WTC11 (cell line): ENCODE data around the gene TSPAN4. TPM values are rescaled to one million over a fixed set of nuclear protein-coding genes. Genes with fewer than 3 reads are reported as not detected.
A peak's percentile ranks its signal among the peaks of the same experiment; 100 is the strongest.

Source experiments
- CREB1 ChIP-seq: sonication (generic); formaldehyde crosslinking; IDR thresholded peaks from 2 replicates; pipeline ENCODE4 v1.8.0; 2023; ENCODE audit warnings: mild to moderate bottlenecking, missing genetic modification reagents
- FOXP1 ChIP-seq: sonication (generic); formaldehyde crosslinking; IDR thresholded peaks from 2 replicates; pipeline ENCODE4 v1.8.0; 2022; ENCODE audit warnings: missing genetic modification reagents, mild to moderate bottlenecking, moderate library complexity, borderline replicate concordance
- HMGA2 ChIP-seq: fragments of 250-450 bp; sonication (Bioruptor Pico); IDR thresholded peaks from 2 replicates; pipeline ENCODE4 v1.4.0; 2021; ENCODE audit warnings: mild to moderate bottlenecking, moderate library complexity
- JAZF1 ChIP-seq: fragments of 250-450 bp; sonication (Bioruptor Pico); IDR thresholded peaks from 2 replicates; pipeline ENCODE4 v1.9.0; 2021; ENCODE audit warnings: moderate library complexity, mild to moderate bottlenecking, inconsistent platforms
- MXD4 ChIP-seq: fragments of 250-450 bp; sonication (Bioruptor Pico); IDR thresholded peaks from 2 replicates; pipeline ENCODE4 v1.8.0; 2021; ENCODE audit warnings: mild to moderate bottlenecking, moderate library complexity, borderline replicate concordance
- MYBL2 ChIP-seq: sonication (generic); formaldehyde crosslinking; IDR thresholded peaks from 2 replicates; pipeline ENCODE4 v1.8.1; 2023; ENCODE audit warnings: mild to moderate bottlenecking, moderate library complexity, missing genetic modification reagents
- NFATC4 ChIP-seq: fragments of 250-450 bp; sonication (Bioruptor Pico); IDR thresholded peaks from 2 replicates; pipeline ENCODE4 v1.9.0; 2021; ENCODE audit warnings: mild to moderate bottlenecking
- PRRX2 ChIP-seq: fragments of 250-450 bp; sonication (Bioruptor Pico); IDR thresholded peaks from 2 replicates; pipeline ENCODE4 v1.8.0; 2021; ENCODE audit warnings: mild to moderate bottlenecking
- RELA ChIP-seq: sonication (generic); formaldehyde crosslinking; IDR thresholded peaks from 2 replicates; pipeline ENCODE4 v1.8.1; 2022; ENCODE audit warnings: missing genetic modification reagents, mild to moderate bottlenecking, borderline replicate concordance
- RORB ChIP-seq: fragments of 250-450 bp; sonication (Bioruptor Pico); IDR thresholded peaks from 2 replicates; pipeline ENCODE4 v1.9.0; 2021; ENCODE audit warnings: mild to moderate bottlenecking
- ZNF121 ChIP-seq: sonication (generic); formaldehyde crosslinking; IDR thresholded peaks from 2 replicates; pipeline ENCODE4 v1.8.0; 2023; ENCODE audit warnings: missing genetic modification reagents
- ZNF138 ChIP-seq: sonication (generic); formaldehyde crosslinking; conservative IDR thresholded peaks from 2 replicates; pipeline ENCODE4 v1.8.1; 2022; ENCODE audit warnings: mild to moderate bottlenecking, moderate library complexity, missing genetic modification reagents
- ZNF232 ChIP-seq: sonication (generic); formaldehyde crosslinking; IDR thresholded peaks from 2 replicates; pipeline ENCODE4 v1.8.0; 2022; ENCODE audit warnings: mild to moderate bottlenecking, missing genetic modification reagents
- ZNF423 ChIP-seq: fragments of 250-450 bp; sonication (Bioruptor Pico); IDR thresholded peaks from 2 replicates; pipeline ENCODE4 v2.1.2; 2022; ENCODE audit warnings: mild to moderate bottlenecking, moderate library complexity
- total RNA-seq: library from RNA; stranded (reverse); gene quantifications from 3 replicates; pipeline ENCODE4 v1.2.3, GENCODE V29; 2021
- TF ChIP-seq, protein P1 (sequence below): sonication (generic); formaldehyde crosslinking; IDR thresholded peaks from 2 replicates; pipeline ENCODE4 v1.8.0; 2022; ENCODE audit warnings: mild to moderate bottlenecking, missing genetic modification reagents
- TF ChIP-seq, protein P2 (sequence below): sonication (generic); formaldehyde crosslinking; IDR thresholded peaks from 2 replicates; pipeline ENCODE4 v1.8.1; 2023; ENCODE audit warnings: mild to moderate bottlenecking, missing genetic modification reagents, borderline replicate concordance
- TF ChIP-seq, protein P3 (sequence below): sonication (generic); formaldehyde crosslinking; IDR thresholded peaks from 2 replicates; pipeline ENCODE4 v1.8.0; 2022; ENCODE audit warnings: mild to moderate bottlenecking, missing genetic modification reagents
- TF ChIP-seq, protein P4 (sequence below): fragments of 250-450 bp; sonication (Bioruptor Pico); IDR thresholded peaks from 2 replicates; pipeline ENCODE4 v1.9.0; 2021; ENCODE audit warnings: moderate library complexity, mild to moderate bottlenecking, inconsistent platforms, borderline replicate concordance
- TF ChIP-seq, protein P5 (sequence below): fragments of 250-450 bp; sonication (Bioruptor Pico); IDR thresholded peaks from 2 replicates; pipeline ENCODE4 v2.1.2; 2022; ENCODE audit warnings: mild to moderate bottlenecking, moderate library complexity
- TF ChIP-seq, protein P6 (sequence below): fragments of 250-450 bp; sonication (Bioruptor Pico); IDR thresholded peaks from 2 replicates; pipeline ENCODE4 v1.9.0; 2021; ENCODE audit warnings: mild to moderate bottlenecking
- TF ChIP-seq, protein P7 (sequence below): sonication (generic); formaldehyde crosslinking; IDR thresholded peaks from 2 replicates; pipeline ENCODE4 v1.8.1; 2023; ENCODE audit warnings: mild to moderate bottlenecking, missing genetic modification reagents
- TF ChIP-seq, protein P8 (sequence below): sonication (generic); formaldehyde crosslinking; IDR thresholded peaks from 2 replicates; pipeline ENCODE4 v1.8.0; 2023; ENCODE audit warnings: missing genetic modification reagents, mild to moderate bottlenecking, borderline replicate concordance

TSPAN4 gene
- total RNA-seq, 1 experiment from 2014 or later: 94.3 TPM

DNA sequence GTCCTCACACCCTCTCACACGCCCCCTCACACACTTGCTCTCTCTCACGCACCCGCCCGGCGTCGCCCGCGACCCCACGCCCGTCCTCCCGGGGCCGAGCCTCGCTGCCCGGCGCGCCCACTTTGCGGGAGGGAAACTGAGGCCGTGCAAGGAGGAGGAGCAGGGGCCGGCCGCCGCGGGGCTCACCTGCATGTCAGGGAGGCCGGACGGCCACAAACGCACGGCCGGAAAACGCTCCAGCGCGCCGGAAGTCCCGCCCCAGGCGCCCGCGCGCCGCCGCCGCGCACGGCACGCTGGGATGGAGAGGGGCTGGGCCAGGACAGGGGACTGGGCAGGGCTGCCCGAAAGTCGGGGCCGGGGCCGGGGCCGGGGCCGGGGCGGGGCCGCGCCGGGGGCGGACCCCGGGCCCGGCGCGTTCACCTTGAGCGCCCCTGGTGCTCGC lies 68.0 kb downstream of the TSPAN4 start, which contains the start of gene CHID1 (continued):
- TF ChIP-seq, protein P1, sequence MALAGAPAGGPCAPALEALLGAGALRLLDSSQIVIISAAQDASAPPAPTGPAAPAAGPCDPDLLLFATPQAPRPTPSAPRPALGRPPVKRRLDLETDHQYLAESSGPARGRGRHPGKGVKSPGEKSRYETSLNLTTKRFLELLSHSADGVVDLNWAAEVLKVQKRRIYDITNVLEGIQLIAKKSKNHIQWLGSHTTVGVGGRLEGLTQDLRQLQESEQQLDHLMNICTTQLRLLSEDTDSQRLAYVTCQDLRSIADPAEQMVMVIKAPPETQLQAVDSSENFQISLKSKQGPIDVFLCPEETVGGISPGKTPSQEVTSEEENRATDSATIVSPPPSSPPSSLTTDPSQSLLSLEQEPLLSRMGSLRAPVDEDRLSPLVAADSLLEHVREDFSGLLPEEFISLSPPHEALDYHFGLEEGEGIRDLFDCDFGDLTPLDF: no peak
- TF ChIP-seq, protein P2, sequence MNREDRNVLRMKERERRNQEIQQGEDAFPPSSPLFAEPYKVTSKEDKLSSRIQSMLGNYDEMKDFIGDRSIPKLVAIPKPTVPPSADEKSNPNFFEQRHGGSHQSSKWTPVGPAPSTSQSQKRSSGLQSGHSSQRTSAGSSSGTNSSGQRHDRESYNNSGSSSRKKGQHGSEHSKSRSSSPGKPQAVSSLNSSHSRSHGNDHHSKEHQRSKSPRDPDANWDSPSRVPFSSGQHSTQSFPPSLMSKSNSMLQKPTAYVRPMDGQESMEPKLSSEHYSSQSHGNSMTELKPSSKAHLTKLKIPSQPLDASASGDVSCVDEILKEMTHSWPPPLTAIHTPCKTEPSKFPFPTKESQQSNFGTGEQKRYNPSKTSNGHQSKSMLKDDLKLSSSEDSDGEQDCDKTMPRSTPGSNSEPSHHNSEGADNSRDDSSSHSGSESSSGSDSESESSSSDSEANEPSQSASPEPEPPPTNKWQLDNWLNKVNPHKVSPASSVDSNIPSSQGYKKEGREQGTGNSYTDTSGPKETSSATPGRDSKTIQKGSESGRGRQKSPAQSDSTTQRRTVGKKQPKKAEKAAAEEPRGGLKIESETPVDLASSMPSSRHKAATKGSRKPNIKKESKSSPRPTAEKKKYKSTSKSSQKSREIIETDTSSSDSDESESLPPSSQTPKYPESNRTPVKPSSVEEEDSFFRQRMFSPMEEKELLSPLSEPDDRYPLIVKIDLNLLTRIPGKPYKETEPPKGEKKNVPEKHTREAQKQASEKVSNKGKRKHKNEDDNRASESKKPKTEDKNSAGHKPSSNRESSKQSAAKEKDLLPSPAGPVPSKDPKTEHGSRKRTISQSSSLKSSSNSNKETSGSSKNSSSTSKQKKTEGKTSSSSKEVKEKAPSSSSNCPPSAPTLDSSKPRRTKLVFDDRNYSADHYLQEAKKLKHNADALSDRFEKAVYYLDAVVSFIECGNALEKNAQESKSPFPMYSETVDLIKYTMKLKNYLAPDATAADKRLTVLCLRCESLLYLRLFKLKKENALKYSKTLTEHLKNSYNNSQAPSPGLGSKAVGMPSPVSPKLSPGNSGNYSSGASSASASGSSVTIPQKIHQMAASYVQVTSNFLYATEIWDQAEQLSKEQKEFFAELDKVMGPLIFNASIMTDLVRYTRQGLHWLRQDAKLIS (CRISPR knock-in tag): no peak
- TF ChIP-seq ZNF423 (CRISPR knock-in tag) (no peak), CREB1 (CRISPR knock-in tag) (no peak), MYBL2 (CRISPR knock-in tag) (no peak), MXD4 (no peak), RELA (CRISPR knock-in tag) (no peak), ZNF232 (CRISPR knock-in tag) (no peak), HMGA2 (CRISPR knock-in tag) (no peak), ZNF138 (CRISPR knock-in tag) (no peak), ZNF121 (CRISPR knock-in tag) (0 out of 2 replicates have a peak, but pooled peaks have one; percentile 30), PRRX2 (CRISPR knock-in tag) (no peak), JAZF1 (CRISPR knock-in tag) (no peak), NFATC4 (CRISPR knock-in tag) (no peak), RORB (CRISPR knock-in tag) (no peak), FOXP1 (peak; percentile 62; the same call in 1 of the 2 replicates)
- TF ChIP-seq, protein P3, sequence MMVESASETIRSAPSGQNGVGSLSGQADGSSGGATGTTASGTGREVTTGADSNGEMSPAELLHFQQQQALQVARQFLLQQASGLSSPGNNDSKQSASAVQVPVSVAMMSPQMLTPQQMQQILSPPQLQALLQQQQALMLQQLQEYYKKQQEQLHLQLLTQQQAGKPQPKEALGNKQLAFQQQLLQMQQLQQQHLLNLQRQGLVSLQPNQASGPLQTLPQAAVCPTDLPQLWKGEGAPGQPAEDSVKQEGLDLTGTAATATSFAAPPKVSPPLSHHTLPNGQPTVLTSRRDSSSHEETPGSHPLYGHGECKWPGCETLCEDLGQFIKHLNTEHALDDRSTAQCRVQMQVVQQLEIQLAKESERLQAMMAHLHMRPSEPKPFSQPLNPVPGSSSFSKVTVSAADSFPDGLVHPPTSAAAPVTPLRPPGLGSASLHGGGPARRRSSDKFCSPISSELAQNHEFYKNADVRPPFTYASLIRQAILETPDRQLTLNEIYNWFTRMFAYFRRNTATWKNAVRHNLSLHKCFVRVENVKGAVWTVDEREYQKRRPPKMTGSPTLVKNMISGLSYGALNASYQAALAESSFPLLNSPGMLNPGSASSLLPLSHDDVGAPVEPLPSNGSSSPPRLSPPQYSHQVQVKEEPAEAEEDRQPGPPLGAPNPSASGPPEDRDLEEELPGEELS: peak; percentile 65; the same call in 1 of the 2 replicates
- TF ChIP-seq, protein P4, sequence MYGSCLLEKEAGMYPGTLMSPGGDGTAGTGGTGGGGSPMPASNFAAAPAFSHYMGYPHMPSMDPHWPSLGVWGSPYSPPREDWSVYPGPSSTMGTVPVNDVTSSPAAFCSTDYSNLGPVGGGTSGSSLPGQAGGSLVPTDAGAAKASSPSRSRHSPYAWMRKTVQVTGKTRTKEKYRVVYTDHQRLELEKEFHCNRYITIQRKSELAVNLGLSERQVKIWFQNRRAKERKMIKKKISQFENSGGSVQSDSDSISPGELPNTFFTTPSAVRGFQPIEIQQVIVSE (CRISPR knock-in tag): no peak
- TF ChIP-seq, protein P5, sequence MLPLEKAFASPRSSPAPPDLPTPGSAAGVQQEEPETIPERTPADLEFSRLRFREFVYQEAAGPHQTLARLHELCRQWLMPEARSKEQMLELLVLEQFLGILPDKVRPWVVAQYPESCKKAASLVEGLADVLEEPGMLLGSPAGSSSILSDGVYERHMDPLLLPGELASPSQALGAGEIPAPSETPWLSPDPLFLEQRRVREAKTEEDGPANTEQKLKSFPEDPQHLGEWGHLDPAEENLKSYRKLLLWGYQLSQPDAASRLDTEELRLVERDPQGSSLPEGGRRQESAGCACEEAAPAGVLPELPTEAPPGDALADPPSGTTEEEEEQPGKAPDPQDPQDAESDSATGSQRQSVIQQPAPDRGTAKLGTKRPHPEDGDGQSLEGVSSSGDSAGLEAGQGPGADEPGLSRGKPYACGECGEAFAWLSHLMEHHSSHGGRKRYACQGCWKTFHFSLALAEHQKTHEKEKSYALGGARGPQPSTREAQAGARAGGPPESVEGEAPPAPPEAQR (CRISPR knock-in tag): no peak
- TF ChIP-seq, protein P6, sequence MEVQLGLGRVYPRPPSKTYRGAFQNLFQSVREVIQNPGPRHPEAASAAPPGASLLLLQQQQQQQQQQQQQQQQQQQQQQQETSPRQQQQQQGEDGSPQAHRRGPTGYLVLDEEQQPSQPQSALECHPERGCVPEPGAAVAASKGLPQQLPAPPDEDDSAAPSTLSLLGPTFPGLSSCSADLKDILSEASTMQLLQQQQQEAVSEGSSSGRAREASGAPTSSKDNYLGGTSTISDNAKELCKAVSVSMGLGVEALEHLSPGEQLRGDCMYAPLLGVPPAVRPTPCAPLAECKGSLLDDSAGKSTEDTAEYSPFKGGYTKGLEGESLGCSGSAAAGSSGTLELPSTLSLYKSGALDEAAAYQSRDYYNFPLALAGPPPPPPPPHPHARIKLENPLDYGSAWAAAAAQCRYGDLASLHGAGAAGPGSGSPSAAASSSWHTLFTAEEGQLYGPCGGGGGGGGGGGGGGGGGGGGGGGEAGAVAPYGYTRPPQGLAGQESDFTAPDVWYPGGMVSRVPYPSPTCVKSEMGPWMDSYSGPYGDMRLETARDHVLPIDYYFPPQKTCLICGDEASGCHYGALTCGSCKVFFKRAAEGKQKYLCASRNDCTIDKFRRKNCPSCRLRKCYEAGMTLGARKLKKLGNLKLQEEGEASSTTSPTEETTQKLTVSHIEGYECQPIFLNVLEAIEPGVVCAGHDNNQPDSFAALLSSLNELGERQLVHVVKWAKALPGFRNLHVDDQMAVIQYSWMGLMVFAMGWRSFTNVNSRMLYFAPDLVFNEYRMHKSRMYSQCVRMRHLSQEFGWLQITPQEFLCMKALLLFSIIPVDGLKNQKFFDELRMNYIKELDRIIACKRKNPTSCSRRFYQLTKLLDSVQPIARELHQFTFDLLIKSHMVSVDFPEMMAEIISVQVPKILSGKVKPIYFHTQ (CRISPR knock-in tag): no peak
- TF ChIP-seq, protein P7, sequence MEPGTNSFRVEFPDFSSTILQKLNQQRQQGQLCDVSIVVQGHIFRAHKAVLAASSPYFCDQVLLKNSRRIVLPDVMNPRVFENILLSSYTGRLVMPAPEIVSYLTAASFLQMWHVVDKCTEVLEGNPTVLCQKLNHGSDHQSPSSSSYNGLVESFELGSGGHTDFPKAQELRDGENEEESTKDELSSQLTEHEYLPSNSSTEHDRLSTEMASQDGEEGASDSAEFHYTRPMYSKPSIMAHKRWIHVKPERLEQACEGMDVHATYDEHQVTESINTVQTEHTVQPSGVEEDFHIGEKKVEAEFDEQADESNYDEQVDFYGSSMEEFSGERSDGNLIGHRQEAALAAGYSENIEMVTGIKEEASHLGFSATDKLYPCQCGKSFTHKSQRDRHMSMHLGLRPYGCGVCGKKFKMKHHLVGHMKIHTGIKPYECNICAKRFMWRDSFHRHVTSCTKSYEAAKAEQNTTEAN (CRISPR knock-in tag): no peak
- TF ChIP-seq, protein P8, sequence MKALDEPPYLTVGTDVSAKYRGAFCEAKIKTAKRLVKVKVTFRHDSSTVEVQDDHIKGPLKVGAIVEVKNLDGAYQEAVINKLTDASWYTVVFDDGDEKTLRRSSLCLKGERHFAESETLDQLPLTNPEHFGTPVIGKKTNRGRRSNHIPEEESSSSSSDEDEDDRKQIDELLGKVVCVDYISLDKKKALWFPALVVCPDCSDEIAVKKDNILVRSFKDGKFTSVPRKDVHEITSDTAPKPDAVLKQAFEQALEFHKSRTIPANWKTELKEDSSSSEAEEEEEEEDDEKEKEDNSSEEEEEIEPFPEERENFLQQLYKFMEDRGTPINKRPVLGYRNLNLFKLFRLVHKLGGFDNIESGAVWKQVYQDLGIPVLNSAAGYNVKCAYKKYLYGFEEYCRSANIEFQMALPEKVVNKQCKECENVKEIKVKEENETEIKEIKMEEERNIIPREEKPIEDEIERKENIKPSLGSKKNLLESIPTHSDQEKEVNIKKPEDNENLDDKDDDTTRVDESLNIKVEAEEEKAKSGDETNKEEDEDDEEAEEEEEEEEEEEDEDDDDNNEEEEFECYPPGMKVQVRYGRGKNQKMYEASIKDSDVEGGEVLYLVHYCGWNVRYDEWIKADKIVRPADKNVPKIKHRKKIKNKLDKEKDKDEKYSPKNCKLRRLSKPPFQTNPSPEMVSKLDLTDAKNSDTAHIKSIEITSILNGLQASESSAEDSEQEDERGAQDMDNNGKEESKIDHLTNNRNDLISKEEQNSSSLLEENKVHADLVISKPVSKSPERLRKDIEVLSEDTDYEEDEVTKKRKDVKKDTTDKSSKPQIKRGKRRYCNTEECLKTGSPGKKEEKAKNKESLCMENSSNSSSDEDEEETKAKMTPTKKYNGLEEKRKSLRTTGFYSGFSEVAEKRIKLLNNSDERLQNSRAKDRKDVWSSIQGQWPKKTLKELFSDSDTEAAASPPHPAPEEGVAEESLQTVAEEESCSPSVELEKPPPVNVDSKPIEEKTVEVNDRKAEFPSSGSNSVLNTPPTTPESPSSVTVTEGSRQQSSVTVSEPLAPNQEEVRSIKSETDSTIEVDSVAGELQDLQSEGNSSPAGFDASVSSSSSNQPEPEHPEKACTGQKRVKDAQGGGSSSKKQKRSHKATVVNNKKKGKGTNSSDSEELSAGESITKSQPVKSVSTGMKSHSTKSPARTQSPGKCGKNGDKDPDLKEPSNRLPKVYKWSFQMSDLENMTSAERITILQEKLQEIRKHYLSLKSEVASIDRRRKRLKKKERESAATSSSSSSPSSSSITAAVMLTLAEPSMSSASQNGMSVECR: peak; percentile 43; the same call in 1 of the 2 replicates
